Keratinocyte (primary cell): ENCODE results near the gene IGFALS. TPM values are rescaled to one million over a fixed set of nuclear protein-coding genes. Genes with fewer than 3 reads are reported as not detected.

Source experiments
- DNase-seq: peaks from one replicate; pipeline ENCODE4 v3.0.0-alpha.2; 2011; ENCODE audit warnings: low read depth, missing footprints, low spot score
- FAIRE-seq: peaks from 2 replicates; lab custom pipeline; 2011; peaks lifted over from hg19 to GRCh38; lab: Jason Lieb, UNC
- H2AFZ ChIP-seq: 2 replicates; pipeline ENCODE4 v1.6.0; 2012; ENCODE audit warnings: low read length, control low read depth, inconsistent platforms; ENCODE audit not compliant: control insufficient read depth
- H3K27ac ChIP-seq: 2 replicates; pipeline ENCODE4 v1.5.1; 2011; ENCODE audit warnings: low read length; ENCODE audit not compliant: control insufficient read depth, insufficient read depth
- H3K27me3 ChIP-seq: 3 replicates; pipeline ENCODE4 v1.6.0; 2011; ENCODE audit warnings: low read length; ENCODE audit not compliant: control insufficient read depth, insufficient read depth; ENCODE audit errors: extremely low read depth
- H3K36me3 ChIP-seq, 2 experiments: 2 replicates in 1 of 2; 3 replicates in 1 of 2; pipeline ENCODE4 v1.5.1; 2011; ENCODE audit warnings: low read length in 2 of 2, mild to moderate bottlenecking in 1 of 2; ENCODE audit not compliant: control insufficient read depth in 2 of 2, insufficient read depth in 2 of 2; ENCODE audit errors: extremely low read depth in 1 of 2
- H3K4me1 ChIP-seq: 3 replicates; pipeline ENCODE4 v1.5.1; 2011; ENCODE audit warnings: low read length; ENCODE audit not compliant: control insufficient read depth, insufficient read depth; ENCODE audit errors: extremely low read depth
- H3K4me2 ChIP-seq: 3 replicates; pipeline ENCODE4 v1.6.0; 2011; ENCODE audit warnings: low read depth, low read length; ENCODE audit not compliant: control insufficient read depth, insufficient read depth; ENCODE audit errors: extremely low read depth
- H3K4me3 ChIP-seq, 3 experiments: fragments of 200-600 bp in 1 of 3; sonication (generic) in 1 of 3; 2 replicates in 2 of 3; 3 replicates in 1 of 3; pipeline ENCODE4 v1.5.1; 2011 to 2016; ENCODE audit warnings: low read length in 3 of 3, mild to moderate bottlenecking in 3 of 3, control low read depth in 2 of 3, inconsistent platforms in 1 of 3, low read depth in 1 of 3, mixed read lengths in 1 of 3, mixed run types in 1 of 3, moderate library complexity in 1 of 3; ENCODE audit not compliant: control insufficient read depth in 2 of 3, insufficient read depth in 2 of 3; ENCODE audit errors: extremely low read depth in 1 of 3
- H3K79me2 ChIP-seq: 2 replicates; pipeline ENCODE4 v1.6.0; 2012; ENCODE audit warnings: low read length; ENCODE audit not compliant: control insufficient read depth, insufficient read depth
- H3K9ac ChIP-seq: 3 replicates; pipeline ENCODE4 v1.6.0; 2011; ENCODE audit warnings: low read length; ENCODE audit not compliant: control insufficient read depth, insufficient read depth; ENCODE audit errors: extremely low read depth
- H3K9me1 ChIP-seq: 3 replicates; pipeline ENCODE4 v1.6.0; 2011; ENCODE audit warnings: low read length; ENCODE audit not compliant: control insufficient read depth, insufficient read depth; ENCODE audit errors: extremely low read depth
- H3K9me3 ChIP-seq: 2 replicates; pipeline ENCODE4 v1.5.1; 2012; ENCODE audit warnings: low read depth, low read length; ENCODE audit not compliant: control insufficient read depth
- H4K20me1 ChIP-seq: 3 replicates; pipeline ENCODE4 v1.6.0; 2011; ENCODE audit warnings: low read length; ENCODE audit not compliant: control insufficient read depth, insufficient read depth; ENCODE audit errors: extremely low read depth
- CTCF ChIP-seq, 3 experiments: IDR thresholded peaks in 1 of 3; conservative IDR thresholded peaks in 1 of 3; optimal IDR thresholded peaks in 1 of 3; 2 replicates in 2 of 3; 3 replicates in 1 of 3; pipeline versions ENCODE3 to v1.5.1; 2011; ENCODE audit warnings: low read length in 3 of 3, mild to moderate bottlenecking in 3 of 3, moderate library complexity in 2 of 3, control low read depth in 1 of 3, inconsistent platforms in 1 of 3; ENCODE audit not compliant: insufficient read depth in 2 of 3; ENCODE audit errors: extremely low read depth in 1 of 3
- EZH2 ChIP-seq: IDR thresholded peaks from one replicate; pipeline ENCODE4 v1.6.1; 2012; ENCODE audit warnings: inconsistent platforms, mild to moderate bottlenecking, low read length, moderate library complexity
- dilution Hi-C: fragments of 300-500 bp; cut with MboI; formaldehyde crosslinking; loops from one replicate; pipeline ENCODE4 v1.7.0; 2020; ENCODE audit warnings: low sequenced_read_pairs; ENCODE audit not compliant: extremely low pct_ligation_motif_present
- polyA plus RNA-seq, 5 experiments: library from polyadenylated mRNA; depleted of rRNA in 3 of 5; stranded (reverse) in 3 of 5; stranded (forward) in 1 of 5; unstranded in 1 of 5; fragments of >200 nt; gene quantifications; 1 replicate in 1 of 5; 2 replicates in 3 of 5; 3 replicates in 1 of 5; pipeline versions ENCODE4 v1.2.1 to v1.2.3, GENCODE V29; 2011 to 2012; ENCODE audit warnings: missing spikeins in 2 of 5, low read depth in 1 of 5, low replicate concordance in 1 of 5

The IGFALS gene
- polyA plus RNA-seq, 1 donor (not counting 4 experiments of a cell fraction or from before 2014, with no cell fraction given): not detected

DNA sequence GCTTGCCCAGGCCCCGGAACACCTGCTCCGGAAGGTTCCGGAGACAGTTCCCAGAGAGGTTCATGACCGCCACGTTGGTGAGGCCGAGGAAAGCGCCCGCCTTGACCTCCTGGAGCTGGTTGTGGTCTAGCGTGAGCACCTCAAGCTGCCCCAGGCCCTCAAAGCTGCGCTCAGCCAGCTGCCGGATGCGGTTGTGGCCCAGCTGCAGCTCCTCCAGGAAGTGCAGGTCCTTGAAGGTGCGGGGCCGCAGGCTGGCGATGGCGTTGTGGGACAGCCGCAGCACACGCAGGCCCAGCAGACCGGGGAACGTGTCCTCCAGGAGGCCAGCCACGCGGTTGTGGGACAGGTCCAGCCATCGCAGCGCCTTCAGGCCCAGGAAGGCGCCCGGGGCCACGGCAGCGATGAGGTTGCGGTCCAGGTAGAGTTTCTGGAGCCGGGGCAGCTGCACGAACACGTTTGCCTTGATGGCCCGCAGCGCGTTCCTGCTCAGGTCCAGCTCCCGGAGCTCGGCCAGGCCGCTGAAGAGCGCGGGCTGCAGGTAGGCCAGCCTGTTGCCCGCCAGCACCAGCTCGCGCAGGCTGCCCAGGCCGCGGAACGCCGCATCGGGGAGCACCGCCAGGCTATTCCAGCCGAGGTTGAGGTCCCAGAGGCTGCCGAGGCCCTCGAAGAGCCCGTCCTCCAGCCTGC lies 2.1 kb downstream of the IGFALS start:
- TF ChIP-seq EZH2 (no peak), CTCF (optimal IDR thresholded peaks at IDR 0.05 in 1 of 3, IDR thresholded peaks at IDR 0.05 in 1 of 3, conservative IDR thresholded peaks at IDR 0.05 in 1 of 3; ENCODE audit: extremely low read depth in 1 of 3, insufficient read depth in 2 of 3, low read length in 3 of 3) (no peak)
- Histone ChIP-seq H3K4me3 (no peak overlapping the region), H3K4me1 (peaks cover 15% of the 10 kb centered on the region), H4K20me1 (peaks cover 3% of the 10 kb centered on the region), H3K79me2 (peaks cover 14% of the 10 kb centered on the region), H2AFZ (no peak overlapping the region), H3K27ac (no peak overlapping the region), H3K36me3 (peaks cover 0 to 11% of the 10 kb centered on the region in 2 experiments), H3K9me3 (no peaks in the 10 kb centered on the region), H3K9ac (no peak overlapping the region), H3K9me1 (no peaks in the 10 kb centered on the region), H3K27me3 (no peaks in the 10 kb centered on the region), H3K4me2 (no peak overlapping the region)
- DNase-seq: no peak
- FAIRE-seq: no peak
- dilution Hi-C loops: no loop called here

- TF ChIP-seq CTCF (optimal IDR thresholded peaks at IDR 0.05 in 1 of 3, IDR thresholded peaks at IDR 0.05 in 1 of 3, conservative IDR thresholded peaks at IDR 0.05 in 1 of 3; ENCODE audit: extremely low read depth in 1 of 3, insufficient read depth in 2 of 3, low read length in 3 of 3): no peak
- no peak for TF ChIP-seq EZH2
- dilution Hi-C loops: no loop called here
- no peak overlapping the region for H3K4me2 ChIP-seq
- H3K36me3 ChIP-seq: peaks cover 0 to 11% of the 10 kb centered on the region in 2 experiments
- no peak overlapping the region for H2AFZ ChIP-seq
- no peak overlapping the region for H3K27ac ChIP-seq
- H3K9ac ChIP-seq: no peak overlapping the region
- H3K9me1 ChIP-seq: no peaks in the 10 kb centered on the region
- peaks cover 15% of the 10 kb centered on the region for H3K4me1 ChIP-seq
- H4K20me1 ChIP-seq: peaks cover 3% of the 10 kb centered on the region
- FAIRE-seq (no peak), DNase-seq (no peak)
- H3K79me2 ChIP-seq: peaks cover 21% of the 10 kb centered on the region
- H3K27me3 ChIP-seq: no peaks in the 10 kb centered on the region
- no peak overlapping the region for H3K4me3 ChIP-seq
- H3K9me3 ChIP-seq: no peaks in the 10 kb centered on the region
Measured at GRCh38 chr16:1790611-1791255, 2.8 kb downstream of the IGFALS start.
